Measurements from ENCODE around the gene PARS2. TPM values are rescaled to one million over a fixed set of nuclear protein-coding genes. Genes with fewer than 3 reads are reported as not detected.

Gene PARS2
- total RNA-seq, 4 donors from 2014 or later = 2.1 to 3.6 (median 2.5) TPM

GRCh38 chr1:54777431-54777830, 13.1 kb upstream of the PARS2 start:
- no peak for TF ChIP-seq CTCF (IDR thresholded peaks at IDR 0.05; ENCODE audit: low read depth)

DNA sequence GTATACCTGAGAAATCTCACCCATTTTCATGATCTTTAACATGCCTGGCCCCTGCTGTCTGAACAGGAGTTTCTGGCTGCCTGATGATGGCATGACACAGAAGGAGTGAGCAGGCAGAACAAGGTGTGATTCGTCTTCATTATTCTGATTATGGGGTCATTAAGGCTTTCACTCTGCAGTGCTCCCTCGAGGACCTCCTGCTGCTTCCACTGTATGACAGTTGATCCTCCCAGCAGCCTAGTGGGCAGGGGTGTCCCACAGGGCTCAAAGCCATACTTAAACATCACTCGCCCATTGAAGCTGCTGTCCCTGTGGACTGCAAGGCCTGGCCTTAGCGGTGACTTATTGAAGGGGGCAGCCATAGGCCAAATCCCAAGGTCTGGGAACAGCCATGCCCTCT, 12.7 kb upstream of the PARS2 start:
- TF ChIP-seq CTCF (IDR thresholded peaks at IDR 0.05; ENCODE audit: low read depth) = no peak

GRCh38 chr1:54774820-54775498, 10.6 kb upstream of the PARS2 start:
- no peak for TF ChIP-seq CTCF (IDR thresholded peaks at IDR 0.05; ENCODE audit: low read depth)

DNA sequence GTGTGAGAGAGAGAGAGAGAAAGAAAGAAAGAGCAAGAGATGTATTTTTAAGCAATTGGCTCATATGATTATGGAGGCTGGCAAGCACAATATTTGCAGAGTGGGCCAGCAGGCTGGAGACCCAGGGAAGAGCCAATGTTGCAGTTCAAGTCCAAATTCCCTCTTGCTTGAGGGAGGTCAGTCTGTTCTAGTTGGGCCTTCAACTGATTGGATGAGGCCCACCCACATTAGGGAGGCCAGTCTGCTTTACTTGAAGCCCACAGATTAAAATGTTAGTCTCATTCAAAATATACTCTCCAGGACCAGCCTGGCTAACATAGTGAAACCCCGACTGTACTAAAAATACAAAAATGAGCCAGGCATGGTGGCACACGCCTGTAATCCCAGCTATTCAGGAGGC, 8.6 kb upstream of the PARS2 start:
- no peak for TF ChIP-seq CTCF (IDR thresholded peaks at IDR 0.05; ENCODE audit: low read depth)

DNA sequence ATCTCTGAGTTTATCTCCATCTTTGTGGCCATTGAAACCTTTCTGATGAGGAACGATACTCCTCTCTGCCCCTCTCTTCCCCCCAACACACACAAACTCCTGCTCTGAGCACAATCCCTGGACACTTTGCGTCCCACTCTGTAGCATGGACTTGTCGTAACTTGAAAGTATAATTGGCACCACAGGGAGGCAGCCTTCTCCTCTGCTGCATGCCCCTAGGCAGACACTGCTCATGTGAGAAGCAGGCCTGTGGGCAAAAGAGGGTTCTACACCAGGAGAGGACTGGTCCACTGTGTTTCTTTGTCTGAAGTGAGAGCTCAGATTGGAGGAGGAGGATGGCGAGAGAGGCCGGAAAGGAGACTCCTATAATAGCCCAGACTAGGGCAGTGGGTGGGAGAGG, 3.8 kb upstream of the PARS2 start:
- TF ChIP-seq CTCF (IDR thresholded peaks at IDR 0.05; ENCODE audit: low read depth) = no peak

DNA sequence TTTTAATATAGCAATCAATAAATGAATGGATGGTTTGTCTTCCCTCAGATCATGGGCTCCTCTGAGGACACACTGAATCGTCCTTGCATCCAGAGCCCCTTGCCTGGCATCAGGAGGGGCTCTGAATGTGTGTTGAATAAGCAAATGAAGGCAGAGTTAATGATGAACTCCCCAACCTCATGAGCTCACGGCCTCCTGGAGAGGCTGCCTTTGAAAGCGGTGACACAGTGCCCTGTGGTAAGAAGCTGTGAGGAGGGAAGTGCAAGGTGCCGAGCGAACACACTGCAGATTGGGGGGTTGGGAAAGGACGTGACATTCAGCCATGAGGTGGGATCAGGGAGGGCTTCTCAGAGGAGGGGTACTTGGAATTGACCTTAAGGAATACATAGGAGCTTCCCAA, 3.2 kb upstream of the PARS2 start:
- no peak for TF ChIP-seq CTCF (IDR thresholded peaks at IDR 0.05; ENCODE audit: low read depth)

GRCh38 chr1:54766726-54767125, 2.4 kb upstream of the PARS2 start:
- no peak for TF ChIP-seq CTCF (IDR thresholded peaks at IDR 0.05; ENCODE audit: low read depth)

All from subcutaneous adipose tissue (tissue), 4 donors.